SK-N-SH treated with all-trans-retinoic acid at 6 μM for 48 hours (cell line): ENCODE results near the gene TAS2R4.
"Not testable (repeated sequence)": the region's sequence is repeated elsewhere in the genome, so short reads cannot be mapped to it uniquely, and the experiment has no call there.

ENCODE experiments used
- ATAC-seq: fragments of 200-7000 bp; cut with Tn5 transposase; 3 replicates; pipeline ENCODE4 v1.9.1; 2020; ENCODE audit warnings: mild to moderate bottlenecking, moderate library complexity
- BACH2 ChIP-seq: fragments of 250-450 bp; sonication (Bioruptor Pico); IDR thresholded peaks from 2 replicates; pipeline ENCODE4 v1.9.0; 2021; ENCODE audit warnings: mild to moderate bottlenecking, borderline replicate concordance
- CREB5 ChIP-seq: fragments of 250-450 bp; sonication (Bioruptor Pico); IDR thresholded peaks from 2 replicates; pipeline ENCODE4 v1.5.1; 2020; ENCODE audit warnings: low read depth, mild to moderate bottlenecking, moderate library complexity
- CSDC2 ChIP-seq: fragments of 250-450 bp; sonication (Bioruptor Pico); IDR thresholded peaks from 2 replicates; pipeline ENCODE4 v1.5.0; 2020; ENCODE audit warnings: mild to moderate bottlenecking, moderate library complexity
- ESRRG ChIP-seq: fragments of 250-450 bp; sonication (Bioruptor Pico); IDR thresholded peaks from 2 replicates; pipeline ENCODE4 v1.6.1; 2021; ENCODE audit warnings: mild to moderate bottlenecking
- GLIS3 ChIP-seq: fragments of 250-450 bp; sonication (Bioruptor Pico); IDR thresholded peaks from 2 replicates; pipeline ENCODE4 v1.5.0; 2020; ENCODE audit warnings: mild to moderate bottlenecking, moderate library complexity
- ISL1 ChIP-seq: fragments of 250-450 bp; sonication (Bioruptor Pico); IDR thresholded peaks from 2 replicates; pipeline ENCODE4 v2.1.2; 2022; ENCODE audit warnings: mild to moderate bottlenecking, moderate library complexity
- OSR1 ChIP-seq: fragments of 250-450 bp; sonication (Bioruptor Pico); IDR thresholded peaks from 2 replicates; pipeline ENCODE4 v1.8.0; 2022; ENCODE audit warnings: moderate library complexity, mild to moderate bottlenecking, inconsistent platforms
- POU6F1 ChIP-seq: fragments of 250-450 bp; sonication (Bioruptor Pico); IDR thresholded peaks from 2 replicates; pipeline ENCODE4 v1.8.0; 2021; ENCODE audit warnings: low read depth, mild to moderate bottlenecking, moderate library complexity, borderline replicate concordance
- PPARA ChIP-seq: fragments of 250-450 bp; sonication (Bioruptor Pico); IDR thresholded peaks from 2 replicates; pipeline ENCODE4 v1.5.0; 2020; ENCODE audit warnings: mild to moderate bottlenecking, borderline replicate concordance
- RARB ChIP-seq: fragments of 250-450 bp; sonication (Bioruptor Pico); IDR thresholded peaks from 2 replicates; pipeline ENCODE4 v1.8.0; 2021; ENCODE audit warnings: mild to moderate bottlenecking, moderate library complexity
- SNAI2 ChIP-seq: fragments of 250-450 bp; sonication (Bioruptor Pico); IDR thresholded peaks from 2 replicates; pipeline ENCODE4 v1.5.0; 2020; ENCODE audit warnings: mild to moderate bottlenecking, moderate library complexity
- TCF4 ChIP-seq: fragments of 250-450 bp; sonication (Bioruptor Pico); IDR thresholded peaks from 2 replicates; pipeline ENCODE4 v1.8.0; 2021; ENCODE audit warnings: mild to moderate bottlenecking, moderate library complexity, borderline replicate concordance
- TOX ChIP-seq: fragments of 250-450 bp; sonication (Bioruptor Pico); IDR thresholded peaks from 2 replicates; pipeline ENCODE4 v1.8.0; 2021; ENCODE audit warnings: mild to moderate bottlenecking, moderate library complexity, borderline replicate concordance
- TSHZ2 ChIP-seq: fragments of 250-450 bp; sonication (Bioruptor Pico); IDR thresholded peaks from 2 replicates; pipeline ENCODE4 v1.5.0; 2020; ENCODE audit warnings: mild to moderate bottlenecking, moderate library complexity
- ZC3H10 ChIP-seq: fragments of 250-450 bp; sonication (Bioruptor Pico); IDR thresholded peaks from 2 replicates; pipeline ENCODE4 v1.5.1; 2021; ENCODE audit warnings: mild to moderate bottlenecking, moderate library complexity
- ZFP3 ChIP-seq: fragments of 250-450 bp; sonication (Bioruptor Pico); IDR thresholded peaks from 2 replicates; pipeline ENCODE4 v1.5.0; 2020; ENCODE audit warnings: mild to moderate bottlenecking, moderate library complexity
- ZNF565 ChIP-seq: fragments of 450-650 bp; formaldehyde crosslinking; conservative IDR thresholded peaks from 2 replicates; pipeline ENCODE4 v1.5.0; 2020; ENCODE audit warnings: low read depth, mild to moderate bottlenecking, moderate library complexity
- ZNF70 ChIP-seq: fragments of 450-650 bp; formaldehyde crosslinking; IDR thresholded peaks from 2 replicates; pipeline ENCODE4 v1.5.0; 2020; ENCODE audit warnings: mild to moderate bottlenecking, moderate library complexity
- ZNF8 ChIP-seq: fragments of 450-650 bp; formaldehyde crosslinking; IDR thresholded peaks from 2 replicates; pipeline ENCODE4 v1.5.0; 2020; ENCODE audit warnings: mild to moderate bottlenecking, moderate library complexity
- TF ChIP-seq, protein P1 (sequence below): fragments of 250-450 bp; sonication (Bioruptor Pico); IDR thresholded peaks from 2 replicates; pipeline ENCODE4 v1.8.0; 2020; ENCODE audit warnings: mild to moderate bottlenecking, moderate library complexity, borderline replicate concordance
- TF ChIP-seq, protein P2 (sequence below): fragments of 250-450 bp; sonication (Bioruptor Pico); IDR thresholded peaks from 2 replicates; pipeline ENCODE4 v1.5.1; 2021; ENCODE audit warnings: mild to moderate bottlenecking, moderate library complexity

The TAS2R4 gene

DNA sequence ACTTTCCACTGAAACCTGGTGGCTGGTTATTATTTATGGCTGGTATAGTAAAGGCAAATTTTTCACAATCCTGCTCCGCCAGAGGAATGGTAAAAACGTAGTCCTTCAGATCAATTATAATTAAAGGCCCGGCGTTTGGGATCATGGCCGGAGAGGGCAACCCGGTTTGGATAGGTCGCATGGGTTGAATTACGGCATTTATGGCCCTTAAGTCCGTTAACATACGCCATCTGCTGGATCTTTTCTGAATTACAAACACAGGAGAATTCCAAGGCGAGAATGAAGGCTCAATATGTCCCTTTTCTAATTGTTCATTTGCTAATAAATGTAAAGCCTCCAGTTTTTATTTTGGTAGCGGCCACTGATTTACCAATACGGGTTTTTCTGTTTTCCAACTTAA, 23.8 kb upstream of the TAS2R4 start:
- ATAC-seq: no peak
- no peak for TF ChIP-seq ZC3H10
- TF ChIP-seq, protein P1, sequence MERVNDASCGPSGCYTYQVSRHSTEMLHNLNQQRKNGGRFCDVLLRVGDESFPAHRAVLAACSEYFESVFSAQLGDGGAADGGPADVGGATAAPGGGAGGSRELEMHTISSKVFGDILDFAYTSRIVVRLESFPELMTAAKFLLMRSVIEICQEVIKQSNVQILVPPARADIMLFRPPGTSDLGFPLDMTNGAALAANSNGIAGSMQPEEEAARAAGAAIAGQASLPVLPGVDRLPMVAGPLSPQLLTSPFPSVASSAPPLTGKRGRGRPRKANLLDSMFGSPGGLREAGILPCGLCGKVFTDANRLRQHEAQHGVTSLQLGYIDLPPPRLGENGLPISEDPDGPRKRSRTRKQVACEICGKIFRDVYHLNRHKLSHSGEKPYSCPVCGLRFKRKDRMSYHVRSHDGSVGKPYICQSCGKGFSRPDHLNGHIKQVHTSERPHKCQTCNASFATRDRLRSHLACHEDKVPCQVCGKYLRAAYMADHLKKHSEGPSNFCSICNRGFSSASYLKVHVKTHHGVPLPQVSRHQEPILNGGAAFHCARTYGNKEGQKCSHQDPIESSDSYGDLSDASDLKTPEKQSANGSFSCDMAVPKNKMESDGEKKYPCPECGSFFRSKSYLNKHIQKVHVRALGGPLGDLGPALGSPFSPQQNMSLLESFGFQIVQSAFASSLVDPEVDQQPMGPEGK: no peak
- no peak for TF ChIP-seq ZNF8 (CRISPR knock-in tag)
- no peak for TF ChIP-seq SNAI2 (CRISPR knock-in tag)

- TF ChIP-seq OSR1 (CRISPR knock-in tag) (no peak), PPARA (CRISPR knock-in tag) (no peak), GLIS3 (CRISPR knock-in tag) (no peak), SNAI2 (CRISPR knock-in tag) (no peak), ZFP3 (no peak), CSDC2 (CRISPR knock-in tag) (no peak), ZC3H10 (no peak), TSHZ2 (CRISPR knock-in tag) (no peak), TCF4 (no peak), ZNF565 (CRISPR knock-in tag) (no peak), RARB (CRISPR knock-in tag) (no peak), ZNF70 (CRISPR knock-in tag) (no peak), ESRRG (CRISPR knock-in tag) (no peak), ISL1 (CRISPR knock-in tag) (no peak), POU6F1 (no peak)
- TF ChIP-seq, protein P1: no peak
- TF ChIP-seq, protein P2, sequence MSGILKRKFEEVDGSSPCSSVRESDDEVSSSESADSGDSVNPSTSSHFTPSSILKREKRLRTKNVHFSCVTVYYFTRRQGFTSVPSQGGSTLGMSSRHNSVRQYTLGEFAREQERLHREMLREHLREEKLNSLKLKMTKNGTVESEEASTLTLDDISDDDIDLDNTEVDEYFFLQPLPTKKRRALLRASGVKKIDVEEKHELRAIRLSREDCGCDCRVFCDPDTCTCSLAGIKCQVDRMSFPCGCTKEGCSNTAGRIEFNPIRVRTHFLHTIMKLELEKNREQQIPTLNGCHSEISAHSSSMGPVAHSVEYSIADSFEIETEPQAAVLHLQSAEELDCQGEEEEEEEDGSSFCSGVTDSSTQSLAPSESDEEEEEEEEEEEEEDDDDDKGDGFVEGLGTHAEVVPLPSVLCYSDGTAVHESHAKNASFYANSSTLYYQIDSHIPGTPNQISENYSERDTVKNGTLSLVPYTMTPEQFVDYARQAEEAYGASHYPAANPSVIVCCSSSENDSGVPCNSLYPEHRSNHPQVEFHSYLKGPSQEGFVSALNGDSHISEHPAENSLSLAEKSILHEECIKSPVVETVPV (CRISPR knock-in tag): no peak
- ATAC-seq: peak; percentile 55; the same call in 2 of the 3 replicates
Observed at GRCh38 chr7:141754939-141755338, 21.5 kb upstream of the TAS2R4 start.

- TF ChIP-seq BACH2 (CRISPR knock-in tag): no peak
- TF ChIP-seq CREB5: no peak
- TF ChIP-seq GLIS3 (CRISPR knock-in tag): no peak
- no peak for TF ChIP-seq PPARA (CRISPR knock-in tag)
- TF ChIP-seq RARB (CRISPR knock-in tag): no peak
- TF ChIP-seq ZC3H10: no peak
- TF ChIP-seq TOX (CRISPR knock-in tag): no peak
- no peak for TF ChIP-seq ESRRG (CRISPR knock-in tag)
- ATAC-seq: no peak
Observed at GRCh38 chr7:141763797-141764196, 12.7 kb upstream of the TAS2R4 start, which contains the start of gene TAS2R3. TAS2R3 (plus strand) TSS chr7:141764097; CDS start chr7:141764159, 62 bp downstream.

GRCh38 chr7:141770083-141770583, 6.3 kb upstream of the TAS2R4 start:
- not testable (repeated sequence) for ATAC-seq
